Measurements from ENCODE around the gene F7.

The F7 gene

DNA sequence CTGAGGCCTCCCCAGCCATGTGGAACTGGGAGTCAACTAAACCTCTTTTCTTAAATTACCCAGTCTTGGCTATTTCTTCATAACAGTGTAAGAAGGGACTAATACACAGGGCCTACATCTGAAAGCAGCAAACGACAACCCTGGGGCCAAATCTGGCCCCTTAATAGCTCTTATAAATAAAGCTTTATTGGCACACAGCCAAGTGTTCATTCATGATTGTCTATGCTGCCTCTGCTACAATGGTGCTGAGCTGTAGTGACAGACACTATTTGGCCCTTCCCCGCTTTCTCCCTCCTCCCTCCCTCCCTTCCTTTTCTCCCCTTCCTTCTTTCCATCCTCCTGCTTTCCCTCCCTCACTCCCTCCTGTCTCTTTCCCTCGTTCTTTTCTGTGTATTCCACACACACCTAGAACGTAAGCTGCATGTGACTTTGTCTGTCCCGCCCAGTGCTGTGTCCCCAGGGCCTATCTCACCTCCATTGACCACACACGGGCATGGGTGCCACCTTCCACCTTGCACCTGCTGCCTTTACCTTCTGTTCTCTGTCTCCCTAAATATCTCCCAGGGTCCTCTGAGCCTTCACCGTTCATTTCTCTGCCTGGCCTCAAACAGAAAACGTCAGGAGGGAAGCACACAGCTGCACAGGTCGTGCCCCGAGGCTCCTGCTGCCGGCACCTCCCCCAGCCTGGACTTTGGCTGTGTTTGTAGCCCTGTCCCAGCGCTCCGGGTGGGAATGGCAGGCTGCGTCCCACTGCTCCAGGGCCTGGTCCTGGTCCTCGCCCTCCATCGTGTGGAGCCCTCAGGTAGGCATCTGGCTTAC lies 52.5 kb downstream of the F7 start, which contains the start of gene PROZ:
Gene PROZ, plus strand, starts transcription at position 720 of the 819 bp plus-strand sequence. Its CDS starts 13 bp downstream, at position 733.
- no peaks in the 10 kb centered on the region for H3K9me2 ChIP-seq (replicated peaks; ENCODE audit: control insufficient read depth, low read length)
- no peaks in the 10 kb centered on the region for H3K79me2 ChIP-seq (ENCODE audit: control insufficient read depth, low read length)
- peaks cover 44% of the 10 kb centered on the region for H3K4me1 ChIP-seq (ENCODE audit: control insufficient read depth, low read length)
- no peak within 1 kb of the TSS for H3K4me3 ChIP-seq (ENCODE audit: low read length)
- TF ChIP-seq, protein P1, sequence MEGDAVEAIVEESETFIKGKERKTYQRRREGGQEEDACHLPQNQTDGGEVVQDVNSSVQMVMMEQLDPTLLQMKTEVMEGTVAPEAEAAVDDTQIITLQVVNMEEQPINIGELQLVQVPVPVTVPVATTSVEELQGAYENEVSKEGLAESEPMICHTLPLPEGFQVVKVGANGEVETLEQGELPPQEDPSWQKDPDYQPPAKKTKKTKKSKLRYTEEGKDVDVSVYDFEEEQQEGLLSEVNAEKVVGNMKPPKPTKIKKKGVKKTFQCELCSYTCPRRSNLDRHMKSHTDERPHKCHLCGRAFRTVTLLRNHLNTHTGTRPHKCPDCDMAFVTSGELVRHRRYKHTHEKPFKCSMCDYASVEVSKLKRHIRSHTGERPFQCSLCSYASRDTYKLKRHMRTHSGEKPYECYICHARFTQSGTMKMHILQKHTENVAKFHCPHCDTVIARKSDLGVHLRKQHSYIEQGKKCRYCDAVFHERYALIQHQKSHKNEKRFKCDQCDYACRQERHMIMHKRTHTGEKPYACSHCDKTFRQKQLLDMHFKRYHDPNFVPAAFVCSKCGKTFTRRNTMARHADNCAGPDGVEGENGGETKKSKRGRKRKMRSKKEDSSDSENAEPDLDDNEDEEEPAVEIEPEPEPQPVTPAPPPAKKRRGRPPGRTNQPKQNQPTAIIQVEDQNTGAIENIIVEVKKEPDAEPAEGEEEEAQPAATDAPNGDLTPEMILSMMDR (IDR thresholded peaks at IDR 0.05; ENCODE audit: low read depth, low read length, poor library complexity, severe bottlenecking), result no peak
- TF ChIP-seq EZH2phosphoT487 (IDR thresholded peaks at IDR 0.05; ENCODE audit: borderline replicate concordance, low read length), result no peak
- H3K27ac ChIP-seq (ENCODE audit: low read depth, low read length), result no peak within 1 kb of the TSS
- no peaks in the 10 kb centered on the region for H4K20me1 ChIP-seq (ENCODE audit: control insufficient read depth, insufficient read depth, low read depth, low read length)
- H3K36me3 ChIP-seq (ENCODE audit: control insufficient read depth, low read length), result no peaks in the 10 kb centered on the region
- peaks cover 7% of the 10 kb centered on the region; the same call in 1 of the 2 replicates for H3K9me3 ChIP-seq (ENCODE audit: control insufficient read depth, insufficient read depth, low read length)
- H3F3A ChIP-seq (ENCODE audit: control insufficient read depth, insufficient read depth), result peaks cover 15% of the 10 kb centered on the region
- H3K27me3 ChIP-seq (ENCODE audit: control insufficient read depth, low read length), result no peaks in the 10 kb centered on the region
- H3K4me2 ChIP-seq (ENCODE audit: low read length), result no peak within 1 kb of the TSS

DNA sequence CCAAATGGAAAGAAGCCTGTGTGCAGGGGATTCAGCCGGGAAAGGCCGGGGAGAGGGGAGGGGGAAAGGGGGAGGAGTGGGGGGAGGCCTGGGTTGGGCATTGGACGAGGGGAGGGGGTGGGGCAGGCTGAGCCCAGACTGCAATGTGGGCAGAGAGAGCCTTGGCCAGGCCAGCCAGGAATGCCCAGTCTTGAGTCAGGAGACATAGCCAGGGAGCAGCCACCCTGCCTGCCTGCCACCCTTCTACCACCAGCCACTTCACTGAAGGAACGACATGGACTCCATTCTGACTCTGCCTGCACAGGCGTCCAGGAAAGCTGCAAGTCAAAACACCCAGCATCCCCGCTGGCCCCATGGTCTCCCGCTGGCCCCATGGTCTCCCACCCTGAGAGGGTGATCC lies 53.4 kb downstream of the F7 start:
- H3K4me3 ChIP-seq (ENCODE audit: low read length), result no peak overlapping the region
- no peaks in the 10 kb centered on the region for H3K79me2 ChIP-seq (ENCODE audit: control insufficient read depth, low read length)
- H3K36me3 ChIP-seq (ENCODE audit: control insufficient read depth, low read length), result no peaks in the 10 kb centered on the region
- H3K4me2 ChIP-seq (ENCODE audit: low read length), result no peak overlapping the region
- H3K9me3 ChIP-seq (ENCODE audit: control insufficient read depth, insufficient read depth, low read length), result peaks cover 7% of the 10 kb centered on the region; the same call in 1 of the 2 replicates
- H3K4me1 ChIP-seq (ENCODE audit: control insufficient read depth, low read length), result peaks cover 40% of the 10 kb centered on the region
- no peaks in the 10 kb centered on the region for H3K9me2 ChIP-seq (replicated peaks; ENCODE audit: control insufficient read depth, low read length)
- no peak overlapping the region for H3K27ac ChIP-seq (ENCODE audit: low read depth, low read length)
- no peaks in the 10 kb centered on the region for H3K27me3 ChIP-seq (ENCODE audit: control insufficient read depth, low read length)
- H4K20me1 ChIP-seq (ENCODE audit: control insufficient read depth, insufficient read depth, low read depth, low read length), result no peaks in the 10 kb centered on the region
- no peak for TF ChIP-seq EZH2phosphoT487 (IDR thresholded peaks at IDR 0.05; ENCODE audit: borderline replicate concordance, low read length)
- TF ChIP-seq, protein P1 (IDR thresholded peaks at IDR 0.05; ENCODE audit: low read depth, low read length, poor library complexity, severe bottlenecking), result no peak
- peaks cover 11% of the 10 kb centered on the region for H3F3A ChIP-seq (ENCODE audit: control insufficient read depth, insufficient read depth)

DNA sequence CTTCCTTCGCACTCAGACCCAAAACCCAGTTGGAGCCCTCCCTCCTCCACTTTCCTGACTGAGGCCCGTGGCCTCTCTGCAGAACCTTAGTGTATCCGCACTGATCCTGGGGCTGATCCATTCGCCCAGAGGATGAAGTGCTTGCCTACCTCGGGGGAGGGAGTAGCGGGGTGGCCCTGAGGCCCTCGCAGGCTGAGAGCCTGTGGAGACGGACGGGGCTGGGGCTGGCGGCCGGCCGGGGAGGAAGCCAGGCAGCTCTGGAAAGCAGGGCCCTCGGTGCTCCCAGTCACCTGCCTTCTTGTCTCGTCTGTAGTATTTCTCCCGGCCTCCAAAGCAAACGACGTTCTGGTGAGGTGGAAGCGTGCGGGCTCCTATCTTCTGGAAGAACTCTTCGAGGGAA lies 54.1 kb downstream of the F7 start:
- H3K79me2 ChIP-seq (ENCODE audit: control insufficient read depth, low read length), result no peaks in the 10 kb centered on the region
- H4K20me1 ChIP-seq (ENCODE audit: control insufficient read depth, insufficient read depth, low read depth, low read length), result no peaks in the 10 kb centered on the region
- TF ChIP-seq, protein P1 (IDR thresholded peaks at IDR 0.05; ENCODE audit: low read depth, low read length, poor library complexity, severe bottlenecking), result no peak
- no peak for TF ChIP-seq EZH2phosphoT487 (IDR thresholded peaks at IDR 0.05; ENCODE audit: borderline replicate concordance, low read length)
- no peaks in the 10 kb centered on the region for H3K9me2 ChIP-seq (replicated peaks; ENCODE audit: control insufficient read depth, low read length)
- no peaks in the 10 kb centered on the region for H3K36me3 ChIP-seq (ENCODE audit: control insufficient read depth, low read length)
- H3K27me3 ChIP-seq (ENCODE audit: control insufficient read depth, low read length), result no peaks in the 10 kb centered on the region
- H3K27ac ChIP-seq (ENCODE audit: low read depth, low read length), result no peak overlapping the region
- peaks cover 35% of the 10 kb centered on the region for H3K4me1 ChIP-seq (ENCODE audit: control insufficient read depth, low read length)
- H3K4me3 ChIP-seq (ENCODE audit: low read length), result no peak overlapping the region
- peaks cover 11% of the 10 kb centered on the region for H3F3A ChIP-seq (ENCODE audit: control insufficient read depth, insufficient read depth)
- peaks cover 7% of the 10 kb centered on the region; the same call in 1 of the 2 replicates for H3K9me3 ChIP-seq (ENCODE audit: control insufficient read depth, insufficient read depth, low read length)
- H3K4me2 ChIP-seq (ENCODE audit: low read length), result no peak overlapping the region

All from DOHH2 (cell line).